Neuronal stem cell (in vitro differentiated cells): Measurements from ENCODE around the gene TWNK.
A peak's percentile ranks its signal among the peaks of the same experiment; 100 is the strongest.

Source experiments
- DNase-seq: peaks from one replicate; pipeline ENCODE4 v3.0.0-alpha.2; 2013; ENCODE audit warnings: low spot score
- H2AFZ ChIP-seq: one replicate; pipeline ENCODE4 v1.6.1; 2013; ENCODE audit warnings: mild to moderate bottlenecking, low read length, inconsistent platforms
- H2AK5ac ChIP-seq: 2 replicates; pipeline ENCODE4 v1.6.1; 2013; ENCODE audit warnings: low read depth, mild to moderate bottlenecking, inconsistent platforms, low read length, moderate library complexity, mixed read lengths
- H2BK120ac ChIP-seq: 2 replicates; pipeline ENCODE4 v1.6.1; 2013; ENCODE audit warnings: low read depth, mild to moderate bottlenecking, inconsistent platforms, low read length, moderate library complexity, mixed read lengths
- H2BK12ac ChIP-seq: one replicate; pipeline ENCODE4 v1.6.1; 2013; ENCODE audit warnings: low read length, inconsistent platforms
- H2BK15ac ChIP-seq: 2 replicates; pipeline ENCODE4 v1.6.1; 2013; ENCODE audit warnings: mild to moderate bottlenecking, low read length, inconsistent platforms, mixed read lengths
- H2BK5ac ChIP-seq: one replicate; pipeline ENCODE4 v1.6.1; 2013; ENCODE audit warnings: inconsistent platforms, mild to moderate bottlenecking, low read length, moderate library complexity
- H3K14ac ChIP-seq: one replicate; pipeline ENCODE4 v1.6.1; 2013; ENCODE audit warnings: low read length, inconsistent platforms
- H3K18ac ChIP-seq: 2 replicates; pipeline ENCODE4 v1.6.1; 2013; ENCODE audit warnings: low read length, inconsistent platforms
- H3K23ac ChIP-seq: 2 replicates; pipeline ENCODE4 v1.6.1; 2013; ENCODE audit warnings: low read depth, mild to moderate bottlenecking, mixed read lengths, low read length, inconsistent platforms; ENCODE audit not compliant: poor library complexity
- H3K27ac ChIP-seq: replicated peaks from 3 replicates; pipeline ENCODE4 v1.5.1; 2013; ENCODE audit warnings: low read length, inconsistent platforms
- H3K27me3 ChIP-seq, 3 experiments: 2 replicates each; pipeline ENCODE4 v1.6.1; 2013; ENCODE audit warnings: low read length in 3 of 3, mild to moderate bottlenecking in 2 of 3, inconsistent platforms in 1 of 3, low read depth in 1 of 3, mixed read lengths in 1 of 3, moderate library complexity in 1 of 3; ENCODE audit not compliant: control insufficient read depth in 3 of 3, insufficient read depth in 3 of 3
- H3K36me3 ChIP-seq, 2 donors: replicated peaks in 1 of 2; 2 replicates each; pipeline ENCODE4 v1.6.1; 2013; ENCODE audit warnings: low read length in 2 of 2; ENCODE audit not compliant: control insufficient read depth in 2 of 2, insufficient read depth in 2 of 2
- H3K4ac ChIP-seq: 2 replicates; pipeline ENCODE4 v1.6.1; 2013; ENCODE audit warnings: inconsistent platforms, mild to moderate bottlenecking, low read length, moderate library complexity
- H3K4me1 ChIP-seq, 2 donors: 1 replicate in 1 of 2; 2 replicates in 1 of 2; pipeline ENCODE4 v1.6.1; 2013; ENCODE audit warnings: low read length in 2 of 2, low read depth in 1 of 2; ENCODE audit not compliant: control insufficient read depth in 2 of 2, insufficient read depth in 1 of 2
- H3K4me2 ChIP-seq: one replicate; pipeline ENCODE4 v1.6.1; 2013; ENCODE audit warnings: mild to moderate bottlenecking, low read length, inconsistent platforms; ENCODE audit not compliant: insufficient read depth, poor library complexity, severe bottlenecking
- H3K4me3 ChIP-seq, 2 donors: 2 replicates each; pipeline ENCODE4 v1.5.1; 2013; ENCODE audit warnings: low read length in 2 of 2, mild to moderate bottlenecking in 2 of 2, inconsistent platforms in 1 of 2, moderate library complexity in 1 of 2
- H3K79me1 ChIP-seq: one replicate; pipeline ENCODE4 v1.6.1; 2013; ENCODE audit warnings: low read depth, mild to moderate bottlenecking, inconsistent platforms, low read length, moderate library complexity
- H3K9ac ChIP-seq: one replicate; pipeline ENCODE4 v1.6.1; 2013; ENCODE audit warnings: mild to moderate bottlenecking, low read depth, low read length, inconsistent platforms; ENCODE audit not compliant: poor library complexity
- H3K9me3 ChIP-seq, 2 donors: replicated peaks in 1 of 2; 2 replicates each; pipeline versions ENCODE3 to v1.6.1; 2013; ENCODE audit warnings: low read length in 2 of 2, mild to moderate bottlenecking in 2 of 2, inconsistent platforms in 1 of 2, low read depth in 1 of 2, mixed read lengths in 1 of 2, moderate library complexity in 1 of 2; ENCODE audit not compliant: control insufficient read depth in 2 of 2, insufficient read depth in 1 of 2
- H4K8ac ChIP-seq: one replicate; pipeline ENCODE4 v1.6.1; 2013; ENCODE audit warnings: low read depth, mild to moderate bottlenecking, inconsistent platforms, low read length, moderate library complexity
- H4K91ac ChIP-seq: one replicate; pipeline ENCODE4 v1.6.1; 2013; ENCODE audit warnings: low read length, low read depth, mild to moderate bottlenecking, inconsistent platforms; ENCODE audit not compliant: poor library complexity
- WGBS, 2 donors: extraction: QIAGEN DNeasy Blood & Tissue Kit; methylation state at CpG; one replicate each; pipeline ENCODE4 v1.1.7; 2013; ENCODE audit warnings: missing lambda C conversion rate in 2 of 2, mixed read lengths in 1 of 2; ENCODE audit not compliant: insufficient read length in 2 of 2, insufficient replicate concordance in 1 of 2; ENCODE audit errors: extremely low coverage in 2 of 2; 5-methylcytosine and 5-hydroxymethylcytosine counted together

The TWNK gene

DNA sequence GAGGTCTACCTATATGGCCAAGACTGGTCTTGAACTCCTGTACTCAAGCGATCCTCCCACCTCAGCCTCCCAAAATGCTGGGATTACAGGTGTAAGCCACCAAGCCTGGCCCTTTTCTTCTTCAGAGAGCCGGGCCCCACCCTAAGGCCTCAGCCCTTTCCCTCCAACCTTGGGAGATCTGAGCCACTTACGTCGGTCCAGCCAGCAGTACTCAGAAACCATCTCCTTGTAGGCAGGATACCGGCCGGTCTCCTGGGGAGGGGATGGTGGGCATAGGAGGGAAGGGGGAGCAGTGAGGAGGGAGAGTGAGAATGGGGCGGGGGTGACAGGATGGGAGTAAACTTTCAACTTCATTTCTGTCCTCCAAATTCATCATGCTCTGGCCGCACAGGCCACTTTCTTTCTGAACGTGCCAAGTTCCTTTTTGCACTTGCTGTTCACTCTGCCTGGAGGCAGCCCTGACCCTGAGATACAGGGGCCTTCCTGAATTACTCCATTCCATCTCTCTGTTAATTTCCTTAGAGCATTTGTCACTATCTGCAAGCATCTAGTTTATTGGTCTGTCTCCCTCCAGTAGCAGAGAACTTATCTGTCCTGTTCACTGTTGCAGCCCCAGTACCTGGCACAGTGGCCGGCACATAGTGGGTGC lies 33.2 kb downstream of the TWNK start:
- H2AFZ ChIP-seq, result no peak overlapping the region
- H3K14ac ChIP-seq, result no peak overlapping the region
- H3K4ac ChIP-seq, result no peak overlapping the region
- H3K27me3 ChIP-seq, result peaks cover 10 to 68% (median 37%) of the 10 kb centered on the region in 3 experiments
- no peak overlapping the region for H2BK12ac ChIP-seq
- H3K79me1 ChIP-seq, result peaks cover 1% of the 10 kb centered on the region
- H2BK15ac ChIP-seq, result no peak overlapping the region
- H4K91ac ChIP-seq, result no peak overlapping the region
- no peak overlapping the region for H3K27ac ChIP-seq
- no peaks in the 10 kb centered on the region for H3K9me3 ChIP-seq
- DNase-seq, result no peak
- H3K36me3 ChIP-seq, result no peaks in the 10 kb centered on the region
- H2BK120ac ChIP-seq, result no peak overlapping the region
- H3K4me2 ChIP-seq, result no peak overlapping the region
- H4K8ac ChIP-seq, result no peak overlapping the region
- peaks cover 4 to 5% of the 10 kb centered on the region in 2 donors for H3K4me1 ChIP-seq
- no peak overlapping the region for H2AK5ac ChIP-seq
- no CpG with 5 or more reads among the region's 10 CpGs for WGBS, 2 donors
- no peak overlapping the region for H3K18ac ChIP-seq
- no peak overlapping the region for H2BK5ac ChIP-seq
- H3K4me3 ChIP-seq, result no peak overlapping the region
- no peak overlapping the region for H3K23ac ChIP-seq
- no peak overlapping the region for H3K9ac ChIP-seq

GRCh38 chr10:101021239-101021638 lies 33.9 kb downstream of the TWNK start:
- Histone ChIP-seq H3K36me3 (no peaks in the 10 kb centered on the region), H2BK15ac (no peak overlapping the region), H3K4ac (no peak overlapping the region), H4K91ac (no peak overlapping the region), H2BK120ac (no peak overlapping the region), H3K4me1 (peaks cover 4 to 5% of the 10 kb centered on the region in 2 donors), H2AK5ac (no peak overlapping the region), H3K23ac (no peak overlapping the region), H3K27ac (no peak overlapping the region), H3K14ac (no peak overlapping the region), H3K79me1 (peaks cover 1% of the 10 kb centered on the region), H3K27me3 (peaks cover 10 to 62% (median 35%) of the 10 kb centered on the region in 3 experiments), H2BK12ac (no peak overlapping the region), H3K9me3 (no peaks in the 10 kb centered on the region), H3K4me2 (no peak overlapping the region), H3K18ac (no peak overlapping the region), H2AFZ (no peak overlapping the region), H4K8ac (no peak overlapping the region), H3K9ac (no peak overlapping the region), H2BK5ac (no peak overlapping the region), H3K4me3 (no peak overlapping the region)
- DNase-seq, result no peak
- WGBS, 2 donors, result no CpG with 5 or more reads among the region's 4 CpGs

DNA sequence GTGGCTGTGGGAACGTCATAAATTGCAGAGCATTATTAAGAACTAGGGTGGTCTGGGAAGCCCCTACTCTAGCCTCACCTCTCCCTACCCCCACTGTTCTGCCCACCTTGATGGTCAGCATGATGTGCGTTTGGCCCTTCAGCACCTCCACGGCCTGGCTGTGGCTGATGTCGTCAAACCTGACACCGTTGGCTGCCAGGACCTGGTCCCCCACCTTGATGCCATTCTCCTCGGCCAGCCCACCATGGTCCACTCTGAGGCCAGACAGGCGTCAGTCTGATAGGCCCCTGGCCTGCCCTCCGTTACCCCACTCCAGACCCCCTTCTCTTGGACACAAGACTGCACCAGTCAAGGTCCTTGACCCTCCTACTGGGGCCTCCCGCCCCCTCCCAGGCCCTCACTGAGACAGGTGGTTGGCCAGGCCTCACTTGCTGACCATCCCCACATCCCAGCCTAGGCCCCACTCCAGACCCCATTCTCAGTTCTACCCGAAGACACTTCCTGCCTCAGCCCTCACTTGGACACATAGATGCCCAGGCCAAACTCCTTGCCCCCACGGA lies 34.4 kb downstream of the TWNK start:
- H4K8ac ChIP-seq, result no peak overlapping the region
- H3K14ac ChIP-seq, result peak overlapping the region; percentile 25
- H2BK15ac ChIP-seq, result no peak overlapping the region
- H3K36me3 ChIP-seq, result no peaks in the 10 kb centered on the region
- H2AFZ ChIP-seq, result no peak overlapping the region
- WGBS, 2 donors, result no CpG with 5 or more reads among the region's 11 CpGs
- H3K4ac ChIP-seq, result no peak overlapping the region
- H3K79me1 ChIP-seq, result peaks cover 1% of the 10 kb centered on the region
- H3K9me3 ChIP-seq, result no peaks in the 10 kb centered on the region
- H3K4me2 ChIP-seq, result no peak overlapping the region
- peaks cover 10 to 56% (median 31%) of the 10 kb centered on the region in 3 experiments for H3K27me3 ChIP-seq
- H3K9ac ChIP-seq, result no peak overlapping the region
- no peak overlapping the region for H3K18ac ChIP-seq
- H3K23ac ChIP-seq, result no peak overlapping the region
- no peak overlapping the region for H2BK120ac ChIP-seq
- no peak overlapping the region for H3K27ac ChIP-seq
- no peak overlapping the region for H4K91ac ChIP-seq
- H2BK12ac ChIP-seq, result no peak overlapping the region
- no peak for DNase-seq
- H3K4me3 ChIP-seq, result peak overlapping the region in 1 of 2 donors; percentile 36
- H2BK5ac ChIP-seq, result no peak overlapping the region
- H2AK5ac ChIP-seq, result peak overlapping the region; percentile 58
- H3K4me1 ChIP-seq, result peaks cover 4 to 5% of the 10 kb centered on the region in 2 donors

DNA sequence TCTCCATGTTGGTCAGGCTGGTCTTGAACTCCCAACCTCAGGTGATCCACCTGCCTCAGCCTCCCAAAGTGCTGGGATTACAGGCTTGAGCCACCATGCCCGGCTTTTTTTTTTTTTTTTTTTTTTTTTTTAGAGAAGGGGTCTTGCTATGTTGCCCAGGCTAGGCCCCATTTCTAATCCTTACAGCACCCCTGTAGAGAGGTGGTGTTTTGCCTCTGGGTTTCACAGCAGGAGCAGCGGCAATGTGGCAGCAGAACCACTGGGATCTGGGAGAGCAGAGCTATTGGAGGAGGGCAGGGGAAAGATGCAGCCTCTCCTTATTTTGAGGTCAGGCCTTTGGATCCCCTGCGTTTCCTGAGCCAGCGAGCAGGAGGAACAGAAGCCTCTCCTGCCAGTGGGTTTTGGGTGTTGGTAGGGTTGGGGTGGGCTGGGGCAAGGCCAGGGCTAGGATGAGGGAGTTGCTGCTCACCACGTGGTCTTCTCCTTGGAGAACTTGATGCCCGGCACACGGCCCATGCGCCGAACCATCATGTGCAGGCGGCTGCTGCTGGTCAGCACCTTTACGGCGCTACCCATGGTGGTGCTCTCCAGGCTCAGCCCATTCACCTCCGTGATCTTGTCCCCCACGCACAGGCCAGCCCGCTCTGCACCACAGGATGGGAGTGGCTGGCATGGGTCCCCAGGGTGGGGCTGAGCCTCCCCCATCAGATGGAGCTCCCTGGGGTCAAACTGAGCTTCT lies 35.8 kb downstream of the TWNK start:
- DNase-seq, result no peak
- Histone ChIP-seq H3K9ac (no peak overlapping the region), H3K27ac (no peak overlapping the region), H3K9me3 (no peaks in the 10 kb centered on the region), H3K4me3 (no peak overlapping the region), H2AFZ (no peak overlapping the region), H2BK5ac (peak overlapping the region; percentile 27), H3K4ac (no peak overlapping the region), H3K4me2 (no peak overlapping the region), H2AK5ac (peak overlapping the region; percentile 74), H4K91ac (no peak overlapping the region), H3K14ac (peak overlapping the region; percentile 90), H3K36me3 (no peaks in the 10 kb centered on the region), H3K23ac (no peak overlapping the region), H4K8ac (no peak overlapping the region), H3K27me3 (peaks cover 6 to 54% (median 19%) of the 10 kb centered on the region in 3 experiments), H3K4me1 (peaks cover 4 to 5% of the 10 kb centered on the region in 2 donors), H3K18ac (no peak overlapping the region), H3K79me1 (peaks cover 1% of the 10 kb centered on the region), H2BK120ac (peak overlapping the region; percentile 16), H2BK12ac (no peak overlapping the region), H2BK15ac (peak overlapping the region; percentile 62)
- no CpG with 5 or more reads among the region's 15 CpGs for WGBS, 2 donors
